Pancreas (tissue), 10 donors: Measurements from ENCODE around the gene RNU1-2. TPM values are rescaled to one million over a fixed set of nuclear protein-coding genes. Genes with fewer than 3 reads are reported as not detected.
"Not testable (repeated sequence)": the region's sequence is repeated elsewhere in the genome, so short reads cannot be mapped to it uniquely, and the experiment has no call there.

Experiments
- ATAC-seq, 4 donors: fragments of 200-7000 bp; cut with Tn5 transposase; one replicate each; pipeline versions ENCODE4 v1.8.0 to v1.9.1; 2020; ENCODE audit warnings: mild to moderate bottlenecking in 4 of 4, moderate library complexity in 4 of 4
- DNase-seq, 6 donors: peaks; one replicate each; pipeline ENCODE4 v3.0.0-alpha.2; 2020
- FAIRE-seq: peaks from 2 replicates; lab custom pipeline; 2012; peaks lifted over from hg19 to GRCh38; lab: Jason Lieb, UNC
- H3K27ac ChIP-seq, 4 donors: fragments of 200-600 bp; sonication (generic); 1 replicate in 3 of 4; 2 replicates in 1 of 4; pipeline versions ENCODE4 v1.5.0 to v1.8.0; 2020
- H3K27me3 ChIP-seq, 4 donors: fragments of 200-600 bp; one replicate each; pipeline ENCODE4 v1.8.0; 2021
- H3K36me3 ChIP-seq, 3 donors: fragments of 200-600 bp; sonication (generic) in 1 of 3; one replicate each; pipeline versions ENCODE4 v1.5.0 to v1.8.0; 2020 to 2021
- H3K4me1 ChIP-seq, 3 donors: fragments of 200-600 bp; one replicate each; pipeline ENCODE4 v1.8.0; 2021
- H3K4me3 ChIP-seq, 4 donors: fragments of 200-600 bp; sonication (generic) in 2 of 4; one replicate each; pipeline versions ENCODE4 v1.5.0 to v1.8.0; 2020 to 2021
- H3K9me3 ChIP-seq, 4 donors: fragments of 200-600 bp; one replicate each; pipeline ENCODE4 v1.8.0; 2021
- CTCF ChIP-seq, 4 donors: fragments of 200-600 bp; sonication (generic) in 3 of 4; IDR thresholded peaks; one replicate each; pipeline versions ENCODE4 v1.5.0 to v1.8.0; 2021; ENCODE audit warnings: antibody characterized with exemption in 4 of 4
- WGBS, 2 donors: extraction: QIAGEN DNeasy Blood & Tissue Kit; methylation state at CpG; one replicate each; pipeline ENCODE4 v1.1.7; 2013; 5-methylcytosine and 5-hydroxymethylcytosine counted together
- intact Hi-C, 3 donors: fragments of 100-400 bp; cut with DNase I; formaldehyde crosslinking; loops; one replicate each; pipeline versions ENCODE4 v1.11.1 to v1.14.2; 2022
- polyA plus RNA-seq, 2 donors: library from polyadenylated mRNA; stranded (reverse); fragments of 200-250 nt; gene quantifications; one replicate each; pipeline ENCODE4 v1.2.3, GENCODE V29; 2013
- total RNA-seq, 6 donors: library from RNA; stranded (reverse); fragmentation: NEBNext Ultra II Directional in 4 of 6; extraction: Animal tissue kit (Norgen Biotek cat#: 25700) in 4 of 6; gene quantifications; one replicate each; pipeline versions ENCODE4 v1.2.1 to v1.2.4, GENCODE V29; 2021 to 2023
- donor health status: healthy with polysubstance abuse.
- donor health status: DM: no; HTN: no; CAD: no; lungs with moderate emphysema.
- donor health status: DM: no; HTN: no; CAD: no.
- donor health status: control.
- donor health status: control.
- donor health status: Bipolar disorder and iron deficiency.
- donor health status: DM: yes; HTN: yes; CAD: no.
- donor health status: DM: no; HTN: no; CAD: no.
- donor health status: DM: no; HTN: no; CAD: no.
- donor health status: DM: yes; HTN: yes; CAD: no.

RNU1-2 gene
- total and polyA plus RNA-seq, 8 donors: 687 to 5,169 (median 2,340) TPM; not detected in 2

GRCh38 chr1:16872152-16873075 is 23.4 kb upstream of the RNU1-2 start:
- H3K27me3 ChIP-seq, H3K4me1 ChIP-seq, FAIRE-seq, H3K9me3 ChIP-seq, intact Hi-C loops, H3K36me3 ChIP-seq: not testable (repeated sequence)
- DNase-seq (peak; percentile 21 to 90 (median 62)), ATAC-seq (peak; percentile 67 to 85 (median 74))
- WGBS, 2 donors: 45 to 49% methylated on average over 54 to 59 of the region's 66 CpGs
- Histone ChIP-seq H3K27ac (peak overlapping the region in 1 of 4 donors; percentile 8), H3K4me3 (peak overlapping the region in 2 of 4 donors; percentile 28 to 29)

GRCh38 chr1:16873076-16873879 is 22.5 kb upstream of the RNU1-2 start:
- peak; percentile 75 to 83 (median 77) for ATAC-seq
- H3K36me3 ChIP-seq, intact Hi-C loops, H3K27ac ChIP-seq, FAIRE-seq, H3K4me1 ChIP-seq, H3K9me3 ChIP-seq, H3K27me3 ChIP-seq: not testable (repeated sequence)
- peak; percentile 69 to 86 (median 80) for DNase-seq
- 17% methylated on average over 37 to 40 of the region's 52 CpGs for WGBS, 2 donors
- H3K4me3 ChIP-seq: peak overlapping the region in 2 of 4 donors; percentile 28 to 29

- FAIRE-seq, H3K27ac ChIP-seq, ATAC-seq, H3K4me3 ChIP-seq, H3K4me1 ChIP-seq, DNase-seq, H3K27me3 ChIP-seq, H3K9me3 ChIP-seq, intact Hi-C loops, H3K36me3 ChIP-seq: not testable (repeated sequence)
- WGBS, 2 donors: 49 to 61% methylated on average over 31 of the region's 35 CpGs
Measured at GRCh38 chr1:16874968-16875765, 20.6 kb upstream of the RNU1-2 start.

- H3K4me1 ChIP-seq, H3K27me3 ChIP-seq, H3K9me3 ChIP-seq, H3K27ac ChIP-seq, H3K4me3 ChIP-seq, DNase-seq, H3K36me3 ChIP-seq, intact Hi-C loops, FAIRE-seq: not testable (repeated sequence)
- ATAC-seq: peak in 2 of 4 donors; percentile 43 to 60
- WGBS, 2 donors: 54 to 76% methylated on average over 1 of the region's 1 CpG
Measured at GRCh38 chr1:16881742-16882141, 14.0 kb upstream of the RNU1-2 start.

GRCh38 chr1:16882986-16883385 is 12.8 kb upstream of the RNU1-2 start:
- 74 to 80% methylated on average over 4 of the region's 4 CpGs for WGBS, 2 donors
- Histone ChIP-seq H3K9me3 (no peaks in the 10 kb centered on the region), H3K27me3 (no peaks in the 10 kb centered on the region), H3K36me3 (no peaks in the 10 kb centered on the region), H3K4me3 (no peak overlapping the region), H3K4me1 (no peaks in the 10 kb centered on the region), H3K27ac (no peak overlapping the region)
- no peak for TF ChIP-seq CTCF (IDR thresholded peaks at IDR 0.05)
- intact Hi-C loops: no loop called here
- no peak for FAIRE-seq
- ATAC-seq: no peak
- no peak for DNase-seq

- H3K4me3 ChIP-seq, H3K27ac ChIP-seq, H3K4me1 ChIP-seq, DNase-seq, FAIRE-seq, ATAC-seq, H3K27me3 ChIP-seq, H3K36me3 ChIP-seq, intact Hi-C loops, H3K9me3 ChIP-seq: not testable (repeated sequence)
- WGBS, 2 donors: 65 to 68% methylated on average over 5 of the region's 5 CpGs
Measured at GRCh38 chr1:16884487-16884886, 11.3 kb upstream of the RNU1-2 start.
